Fibroblast of lung (primary cell): Measurements from ENCODE around the gene MYMK.

ENCODE experiments used
- EZH2 ChIP-seq: IDR thresholded peaks from 2 replicates; pipeline ENCODE4 v1.5.1; 2012; ENCODE audit warnings: low read length, control low read depth, mild to moderate bottlenecking; ENCODE audit errors: missing control alignments
- TF ChIP-seq, protein P1 (sequence below), 2 donors: IDR thresholded peaks in 1 of 2; conservative IDR thresholded peaks in 1 of 2; 1 replicate in 1 of 2; 2 replicates in 1 of 2; pipeline ENCODE4 v1.5.1; 2011 to 2012; ENCODE audit warnings: low read length in 2 of 2, control low read depth in 1 of 2, inconsistent platforms in 1 of 2, low read depth in 1 of 2, mild to moderate bottlenecking in 1 of 2

DNA sequence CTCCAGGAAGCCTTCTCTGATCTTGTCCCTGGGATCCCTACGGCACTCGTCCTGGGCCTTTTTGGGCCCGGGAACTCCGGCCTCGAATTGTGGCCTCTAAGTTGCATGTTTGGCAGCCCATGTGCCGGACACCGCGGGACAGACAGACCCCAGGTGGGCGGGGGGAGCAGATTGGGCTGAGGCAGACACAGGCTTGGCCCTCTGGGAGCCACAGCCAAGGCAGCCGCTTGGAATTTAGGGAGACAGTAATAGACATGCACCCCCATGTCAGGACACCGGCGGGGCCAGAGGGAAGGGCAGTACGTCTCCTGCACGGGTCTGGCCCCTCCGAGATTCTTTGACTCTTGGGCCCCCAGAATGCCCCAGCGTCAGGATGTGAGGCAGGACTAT, 45.9 kb upstream of the MYMK start:
- TF ChIP-seq, protein P1, sequence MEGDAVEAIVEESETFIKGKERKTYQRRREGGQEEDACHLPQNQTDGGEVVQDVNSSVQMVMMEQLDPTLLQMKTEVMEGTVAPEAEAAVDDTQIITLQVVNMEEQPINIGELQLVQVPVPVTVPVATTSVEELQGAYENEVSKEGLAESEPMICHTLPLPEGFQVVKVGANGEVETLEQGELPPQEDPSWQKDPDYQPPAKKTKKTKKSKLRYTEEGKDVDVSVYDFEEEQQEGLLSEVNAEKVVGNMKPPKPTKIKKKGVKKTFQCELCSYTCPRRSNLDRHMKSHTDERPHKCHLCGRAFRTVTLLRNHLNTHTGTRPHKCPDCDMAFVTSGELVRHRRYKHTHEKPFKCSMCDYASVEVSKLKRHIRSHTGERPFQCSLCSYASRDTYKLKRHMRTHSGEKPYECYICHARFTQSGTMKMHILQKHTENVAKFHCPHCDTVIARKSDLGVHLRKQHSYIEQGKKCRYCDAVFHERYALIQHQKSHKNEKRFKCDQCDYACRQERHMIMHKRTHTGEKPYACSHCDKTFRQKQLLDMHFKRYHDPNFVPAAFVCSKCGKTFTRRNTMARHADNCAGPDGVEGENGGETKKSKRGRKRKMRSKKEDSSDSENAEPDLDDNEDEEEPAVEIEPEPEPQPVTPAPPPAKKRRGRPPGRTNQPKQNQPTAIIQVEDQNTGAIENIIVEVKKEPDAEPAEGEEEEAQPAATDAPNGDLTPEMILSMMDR (conservative IDR thresholded peaks at IDR 0.05 in 1 of 2, IDR thresholded peaks at IDR 0.05 in 1 of 2; ENCODE audit: low read depth in 1 of 2, low read length in 2 of 2) = no peak
- TF ChIP-seq EZH2 = no peak
